IPS DF 4.7 (cell line): Measurements from ENCODE around the gene ARMC8.

Experiments
- DNase-seq: peaks from one replicate; pipeline ENCODE4 v3.0.0-alpha.2; 2013; ENCODE audit warnings: low spot score; ENCODE audit errors: extremely low read depth

The ARMC8 gene

GRCh38 chr3:138242466-138242865 lies 55.4 kb downstream of the ARMC8 start:
- no peak for DNase-seq

DNA sequence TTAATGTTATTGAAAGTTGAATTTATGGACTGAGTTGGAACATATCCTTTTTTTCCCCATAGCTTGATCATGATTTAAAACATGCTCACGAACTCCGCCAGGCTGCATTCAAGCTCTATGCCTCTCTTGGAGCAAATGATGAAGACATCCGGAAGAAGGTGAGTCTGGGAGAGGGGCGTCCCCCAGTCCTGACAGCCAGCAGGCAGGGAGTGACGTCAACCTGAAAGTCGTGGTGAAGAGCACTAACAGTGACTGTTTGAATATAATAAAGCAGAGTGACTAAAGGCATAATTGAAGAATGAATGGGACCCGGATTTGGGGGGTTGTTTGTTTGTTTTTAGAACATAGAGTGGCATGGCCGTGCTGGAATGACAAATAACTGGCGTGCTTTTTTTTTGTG lies 57.9 kb downstream of the ARMC8 start:
- no peak for DNase-seq

- no peak for DNase-seq
Measured at GRCh38 chr3:138249636-138250035, 62.5 kb downstream of the ARMC8 start.

- no peak for DNase-seq
Measured at GRCh38 chr3:138253609-138254008, 66.5 kb downstream of the ARMC8 start.

DNA sequence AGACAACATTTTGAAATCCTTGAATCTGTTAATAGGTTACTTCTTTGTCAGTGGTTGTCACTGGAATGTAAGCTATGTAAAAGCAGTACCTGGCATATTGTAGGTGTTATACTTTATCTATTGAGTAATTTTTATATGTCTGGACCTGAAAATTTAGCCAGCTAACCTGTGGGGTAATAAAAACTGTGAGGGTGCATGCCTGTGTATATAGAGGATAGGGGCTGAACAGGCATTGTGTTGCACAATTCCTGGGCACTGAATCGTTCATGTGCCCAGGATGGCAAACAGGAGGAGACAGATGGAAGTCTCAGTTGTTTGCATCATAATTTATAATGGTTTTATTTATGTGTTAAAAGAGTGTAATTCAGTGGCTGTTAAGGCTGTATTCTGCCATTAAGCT lies 67.1 kb downstream of the ARMC8 start:
- DNase-seq: no peak

GRCh38 chr3:138256022-138256421 lies 68.9 kb downstream of the ARMC8 start:
- no peak for DNase-seq

- no peak for DNase-seq
Measured at GRCh38 chr3:138257986-138258385, 70.9 kb downstream of the ARMC8 start.

DNA sequence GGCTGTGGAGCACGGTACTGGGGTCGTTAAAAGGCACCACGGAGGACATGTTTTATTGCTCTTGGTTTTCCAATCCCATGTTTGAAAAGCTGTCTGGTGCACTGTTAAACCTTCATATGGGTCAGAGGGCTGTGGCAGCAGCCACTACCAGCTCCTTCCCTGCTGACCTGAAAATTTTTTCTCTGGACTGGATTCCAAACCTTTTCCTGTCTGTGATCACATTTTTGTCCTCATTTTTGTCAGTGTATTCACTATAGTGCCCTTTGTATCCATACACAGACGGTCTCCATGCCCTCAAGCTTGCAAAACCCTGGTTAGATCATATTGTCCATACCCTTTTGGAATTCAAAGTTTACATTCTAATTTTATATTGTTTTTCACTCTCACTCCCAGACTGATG lies 72.0 kb downstream of the ARMC8 start:
- no peak for DNase-seq

GRCh38 chr3:138260611-138261010 lies 73.5 kb downstream of the ARMC8 start:
- DNase-seq: no peak

DNA sequence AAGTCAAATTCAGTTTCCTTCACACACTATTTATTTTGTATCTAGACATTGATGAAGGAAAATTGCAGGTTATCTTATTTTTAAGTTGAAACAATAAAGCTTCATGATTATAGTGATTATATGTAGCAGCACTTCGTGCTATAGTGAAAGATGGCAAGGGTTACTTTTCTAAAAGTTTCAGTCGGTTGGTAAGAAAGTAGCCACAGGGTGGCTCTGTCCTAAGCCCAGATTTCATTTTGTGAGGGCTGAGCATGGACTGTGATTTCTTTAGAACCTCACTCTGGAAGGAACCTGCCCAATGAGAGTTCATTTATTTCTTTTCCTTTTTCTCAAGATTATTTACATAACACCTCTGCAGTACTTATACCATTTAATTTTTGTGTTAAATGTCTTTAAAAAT lies 76.0 kb downstream of the ARMC8 start:
- DNase-seq: no peak

- no peak for DNase-seq
Measured at GRCh38 chr3:138265745-138266144, 78.6 kb downstream of the ARMC8 start.

GRCh38 chr3:138267083-138267482 lies 80.0 kb downstream of the ARMC8 start:
- no peak for DNase-seq

DNA sequence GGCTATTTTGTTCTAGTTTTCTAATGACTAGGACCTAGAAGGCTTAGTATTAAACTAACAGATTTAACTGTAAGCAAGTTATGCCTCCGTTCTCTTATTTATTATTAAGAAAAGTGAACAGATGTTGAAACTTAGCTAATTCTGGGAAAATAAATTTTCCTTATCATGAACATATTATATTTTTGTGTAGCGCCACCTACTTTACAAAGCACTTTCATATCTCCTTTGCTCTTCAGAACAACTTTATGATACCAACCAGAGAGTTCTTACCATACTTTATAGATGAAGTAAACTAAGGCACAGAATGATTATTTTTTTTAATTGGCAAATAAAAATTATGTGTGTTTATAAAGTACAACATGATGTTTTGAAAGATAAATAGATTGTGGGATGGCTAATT lies 83.1 kb downstream of the ARMC8 start:
- no peak for DNase-seq

DNA sequence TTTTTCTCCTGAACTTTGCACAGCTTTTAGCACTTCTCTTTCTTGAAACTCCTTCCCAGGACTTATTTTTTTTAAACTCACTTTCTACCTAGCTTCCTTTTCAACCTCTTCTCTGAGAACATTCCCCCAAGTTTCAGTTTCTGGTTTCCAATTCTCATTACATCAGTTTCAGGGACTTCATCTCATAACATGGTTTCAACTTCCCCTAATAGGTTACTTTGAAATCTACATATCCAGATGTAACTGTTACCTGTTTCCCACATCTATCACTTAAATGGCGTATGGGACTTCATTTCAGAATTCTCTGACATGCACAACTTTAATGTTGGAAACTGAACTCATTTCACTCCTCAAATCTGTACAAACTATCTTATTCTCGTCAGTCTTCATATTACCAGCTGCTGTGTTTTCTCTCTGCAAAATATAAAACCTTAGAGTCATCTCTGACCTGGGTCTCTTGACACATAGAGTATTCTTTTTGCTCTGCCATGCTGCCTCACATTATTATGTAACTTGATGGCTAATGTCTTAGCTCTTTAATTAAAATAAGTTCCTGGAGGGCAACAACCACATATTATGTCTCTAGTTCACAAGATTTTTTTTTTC lies 84.2 kb downstream of the ARMC8 start:
- no peak for DNase-seq

- no peak for DNase-seq
Measured at GRCh38 chr3:138281561-138281960, 94.5 kb downstream of the ARMC8 start.

DNA sequence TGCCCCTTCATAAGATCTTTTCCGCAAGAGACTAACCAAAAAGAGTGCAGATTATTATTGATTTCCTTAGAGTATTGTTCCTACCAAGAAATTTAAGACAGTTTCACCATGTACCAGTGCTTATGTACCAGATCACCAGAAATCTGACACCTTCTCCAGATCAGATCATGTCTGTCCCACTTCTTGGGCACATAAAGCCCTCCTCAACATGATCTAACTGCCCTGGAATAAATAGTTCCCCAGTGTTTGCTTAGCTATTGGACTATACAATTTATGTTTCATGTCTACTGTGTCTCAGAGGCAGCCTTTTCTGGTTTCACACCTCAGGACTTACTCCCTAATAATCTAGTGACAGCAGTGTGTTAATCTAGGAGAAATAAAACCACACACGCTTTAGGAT lies 95.7 kb downstream of the ARMC8 start:
- no peak for DNase-seq

DNA sequence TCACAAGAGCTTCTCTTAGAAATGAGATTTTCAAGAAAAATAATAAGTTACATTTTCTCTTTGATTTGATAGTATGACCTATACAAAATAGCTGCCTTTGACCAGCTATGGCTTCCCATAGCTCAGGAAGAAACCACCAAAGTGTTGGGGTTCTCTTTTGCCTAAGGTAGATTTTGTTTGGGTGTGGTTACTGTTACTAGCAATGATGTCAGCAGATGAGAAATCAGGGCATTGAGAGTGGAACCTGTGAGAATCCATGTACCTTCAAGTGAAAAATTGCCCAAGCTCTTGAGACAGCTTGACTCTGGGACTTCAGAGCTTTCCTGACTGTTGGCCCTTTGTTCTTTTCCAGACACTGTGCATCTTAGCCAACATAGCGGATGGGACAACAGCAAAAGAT lies 97.0 kb downstream of the ARMC8 start:
- no peak for DNase-seq

GRCh38 chr3:138284957-138285477 lies 97.9 kb downstream of the ARMC8 start:
- no peak for DNase-seq

DNA sequence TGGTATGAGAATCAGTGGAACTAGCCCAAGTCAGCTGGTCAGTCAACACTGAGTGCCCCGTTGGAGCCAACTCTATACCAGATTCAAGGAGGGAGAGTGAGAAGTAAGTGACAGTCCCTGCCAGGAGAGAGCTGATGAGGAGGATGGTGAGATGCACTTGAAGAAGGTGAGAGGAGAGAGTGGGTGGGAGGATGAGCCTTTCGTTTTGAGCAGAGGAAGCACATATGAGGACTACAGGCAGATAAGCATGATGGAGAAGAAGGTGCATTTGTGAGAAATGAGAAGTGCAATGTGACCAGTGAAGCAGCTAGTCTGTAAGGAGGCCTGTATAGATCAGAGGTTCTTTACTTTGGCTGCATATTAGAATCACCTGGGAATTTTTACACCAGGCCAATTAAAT lies 102.2 kb downstream of the ARMC8 start:
- no peak for DNase-seq

GRCh38 chr3:138289701-138290100 lies 102.6 kb downstream of the ARMC8 start:
- no peak for DNase-seq

GRCh38 chr3:138296639-138297038 lies 109.5 kb downstream of the ARMC8 start:
- no peak for DNase-seq

DNA sequence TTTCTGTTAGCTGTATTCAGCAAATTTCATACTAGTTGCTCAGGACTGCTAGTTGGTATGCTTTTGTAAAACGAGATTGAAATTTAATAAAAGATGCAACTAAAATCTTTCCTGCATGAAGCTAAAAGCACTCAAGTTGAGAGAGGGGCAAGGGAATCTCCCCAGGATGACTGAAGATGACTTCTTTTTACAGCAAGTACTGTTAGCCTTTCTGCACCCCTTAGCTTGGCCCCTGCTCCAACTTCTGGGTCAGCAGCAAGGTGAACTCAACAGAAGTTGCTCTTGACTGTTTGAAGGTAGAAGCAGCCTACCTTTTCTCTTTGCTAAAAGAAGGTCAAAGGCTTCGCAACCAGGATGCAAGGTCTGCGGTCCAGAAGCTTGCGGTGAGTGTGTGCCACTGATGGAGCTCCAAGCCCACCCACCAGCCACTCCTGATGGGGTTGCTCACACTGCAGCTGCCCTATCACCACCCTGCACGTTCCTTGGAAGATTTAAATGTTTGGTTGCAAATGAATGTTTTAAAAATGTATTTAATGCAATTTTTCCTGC lies 110.0 kb downstream of the ARMC8 start:
- no peak for DNase-seq

- no peak for DNase-seq
Measured at GRCh38 chr3:138297876-138298275, 110.8 kb downstream of the ARMC8 start.

- DNase-seq: no peak
Measured at GRCh38 chr3:138300647-138301046, 113.5 kb downstream of the ARMC8 start.
